ENCODE measurements around the gene RETSAT.
"Not testable (repeated sequence)": the region's sequence is repeated elsewhere in the genome, so short reads cannot be mapped to it uniquely, and the experiment has no call there.

The RETSAT gene

GRCh38 chr2:85334928-85335327 lies 19.4 kb downstream of the RETSAT start:
- DNase-seq (ENCODE audit: extremely low read depth in 1 of 2, low read depth in 1 of 2) = no peak

GRCh38 chr2:85333877-85334276 lies 20.5 kb downstream of the RETSAT start:
- DNase-seq (ENCODE audit: extremely low read depth in 1 of 2, low read depth in 1 of 2) = not testable (repeated sequence)

DNA sequence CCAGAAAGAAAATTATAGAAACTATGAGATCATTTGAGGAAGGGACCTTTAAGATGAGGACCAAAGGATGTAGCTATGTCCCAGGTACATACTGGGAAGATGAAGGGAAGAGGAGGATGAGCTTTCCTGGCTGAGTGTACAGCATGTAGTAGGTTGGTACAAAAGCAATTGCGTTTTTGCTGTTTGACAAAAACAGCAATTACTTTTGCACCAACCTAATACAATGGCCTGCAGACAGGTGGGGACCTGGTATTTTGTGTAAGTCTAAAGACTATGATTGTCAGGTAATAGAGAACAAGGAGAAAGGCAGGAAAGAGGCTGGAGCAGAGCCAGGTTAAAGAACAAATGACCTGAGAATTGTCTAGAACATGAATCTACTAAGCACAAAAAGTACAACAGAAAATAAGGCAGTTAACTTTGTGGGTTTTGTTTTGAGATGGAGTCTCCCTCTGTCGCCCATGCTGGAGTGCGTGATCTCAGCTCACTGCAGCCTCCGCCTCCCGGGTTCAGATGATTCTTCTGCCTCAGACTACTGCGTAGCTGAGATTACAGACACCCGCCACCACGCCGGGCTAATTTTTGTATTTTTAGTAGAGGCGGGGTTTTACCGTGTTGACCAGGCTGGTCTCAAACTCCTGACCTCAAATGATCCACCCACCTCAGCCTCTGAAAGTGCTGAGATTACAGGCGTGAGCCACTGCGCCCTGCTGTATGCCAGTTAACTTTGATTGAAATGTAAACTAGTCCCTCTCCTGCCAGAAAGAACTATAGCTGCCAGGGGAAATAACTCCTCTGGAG lies 23.3 kb downstream of the RETSAT start:
- DNase-seq (ENCODE audit: extremely low read depth in 1 of 2, low read depth in 1 of 2) = no peak

DNA sequence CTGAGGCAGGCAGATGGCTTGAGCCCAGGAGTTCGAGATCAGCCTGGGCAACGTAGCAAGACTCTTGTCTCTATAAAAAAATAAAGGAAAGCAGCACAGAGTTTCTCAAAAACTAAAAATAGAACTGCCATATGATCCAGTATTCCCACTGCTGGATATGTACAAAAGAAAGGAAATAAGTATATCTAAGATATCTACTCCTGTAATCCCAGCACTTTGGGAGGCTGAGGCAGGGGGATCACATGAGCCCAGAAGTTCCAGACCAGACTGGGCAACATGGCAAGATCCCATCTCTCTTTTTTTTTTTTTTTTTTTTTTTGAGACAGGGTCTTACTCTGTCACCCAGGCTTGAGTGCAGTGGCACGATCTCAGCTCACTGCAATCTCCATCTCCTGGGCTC lies 24.6 kb downstream of the RETSAT start:
- DNase-seq (ENCODE audit: extremely low read depth in 1 of 2, low read depth in 1 of 2) = not testable (repeated sequence)

DNA sequence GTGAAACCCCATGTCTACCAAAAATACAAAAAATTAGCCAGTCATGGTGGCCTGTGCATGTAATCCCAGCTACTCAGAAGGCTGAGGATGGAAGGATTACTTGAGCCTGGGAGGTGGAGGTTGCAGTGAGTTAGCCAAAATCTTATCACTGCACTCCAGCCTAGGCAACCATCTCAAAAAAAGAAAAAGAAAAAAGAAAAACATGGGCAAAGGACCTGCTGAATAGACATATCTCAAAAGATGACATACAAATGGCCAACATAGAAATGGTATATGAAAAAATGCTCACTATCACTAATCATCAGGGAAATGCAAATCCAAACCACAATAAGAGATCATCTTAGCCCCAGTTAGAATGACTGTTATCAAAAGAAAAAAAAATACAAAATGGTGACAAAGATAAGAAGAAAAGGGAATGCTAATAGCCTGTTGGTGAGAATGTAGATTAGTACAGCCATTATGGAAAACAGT lies 25.1 kb downstream of the RETSAT start:
- DNase-seq (ENCODE audit: extremely low read depth in 1 of 2, low read depth in 1 of 2) = no peak

DNA sequence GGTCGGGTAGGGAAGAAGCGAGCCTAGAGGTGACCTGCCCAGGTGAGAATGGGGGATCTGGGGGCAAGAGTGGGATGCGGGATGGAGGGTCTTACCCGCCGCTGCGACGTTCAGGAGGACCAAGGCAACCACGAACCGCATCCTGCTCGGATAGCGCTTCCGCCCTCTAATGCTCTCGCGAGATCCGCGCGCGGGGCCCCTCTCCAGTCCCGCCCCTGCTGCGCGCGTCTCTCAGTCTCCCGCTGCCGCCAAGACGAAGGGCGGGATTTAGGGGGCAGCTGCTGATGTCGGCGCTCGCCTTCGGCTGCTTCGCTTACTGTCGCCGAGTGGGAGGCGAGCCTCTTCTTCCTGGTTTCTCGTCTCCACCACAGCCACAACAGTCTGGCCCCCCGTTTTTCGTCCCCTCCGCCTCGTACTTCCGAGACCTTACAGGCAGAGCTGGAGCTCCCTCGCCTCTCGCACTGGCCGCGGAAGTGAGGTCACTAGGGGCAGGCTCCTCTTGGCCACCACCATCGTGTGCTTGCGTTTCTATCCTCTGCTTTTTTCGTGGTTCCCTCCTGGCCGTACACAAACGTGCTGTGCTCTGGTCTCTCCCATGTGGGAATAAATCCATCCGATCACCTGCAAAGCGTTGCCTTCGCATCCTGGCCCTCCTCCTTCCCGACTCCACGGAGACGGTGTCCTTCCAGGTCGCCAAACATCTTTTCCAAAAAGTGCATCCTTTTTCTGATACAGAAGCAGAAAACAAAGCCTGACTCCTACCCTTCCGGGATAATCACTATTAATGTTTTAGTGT lies 26.3 kb downstream of the RETSAT start, which contains the start of gene TGOLN2:
Gene TGOLN2, minus strand, starts transcription at position 168 of the 796 bp plus-strand sequence. Its CDS starts 27 bp downstream, at position 141.
- DNase-seq (ENCODE audit: extremely low read depth in 1 of 2, low read depth in 1 of 2) = peak; percentile 85 to 89

GRCh38 chr2:85327160-85327821 lies 27.0 kb downstream of the RETSAT start:
- peak in 1 of 2 donors; percentile 59 for DNase-seq (ENCODE audit: extremely low read depth in 1 of 2, low read depth in 1 of 2)

GRCh38 chr2:85326406-85327159 lies 27.7 kb downstream of the RETSAT start:
- DNase-seq (ENCODE audit: extremely low read depth in 1 of 2, low read depth in 1 of 2) = no peak

GRCh38 chr2:85325466-85325811 lies 28.9 kb downstream of the RETSAT start:
- no peak for DNase-seq (ENCODE audit: extremely low read depth in 1 of 2, low read depth in 1 of 2)

GRCh38 chr2:85324639-85325465 lies 29.5 kb downstream of the RETSAT start:
- DNase-seq (ENCODE audit: extremely low read depth in 1 of 2, low read depth in 1 of 2) = no peak

- not testable (repeated sequence) for DNase-seq (ENCODE audit: extremely low read depth in 1 of 2, low read depth in 1 of 2)
Observed at GRCh38 chr2:85323988-85324367, 30.4 kb downstream of the RETSAT start.

DNA sequence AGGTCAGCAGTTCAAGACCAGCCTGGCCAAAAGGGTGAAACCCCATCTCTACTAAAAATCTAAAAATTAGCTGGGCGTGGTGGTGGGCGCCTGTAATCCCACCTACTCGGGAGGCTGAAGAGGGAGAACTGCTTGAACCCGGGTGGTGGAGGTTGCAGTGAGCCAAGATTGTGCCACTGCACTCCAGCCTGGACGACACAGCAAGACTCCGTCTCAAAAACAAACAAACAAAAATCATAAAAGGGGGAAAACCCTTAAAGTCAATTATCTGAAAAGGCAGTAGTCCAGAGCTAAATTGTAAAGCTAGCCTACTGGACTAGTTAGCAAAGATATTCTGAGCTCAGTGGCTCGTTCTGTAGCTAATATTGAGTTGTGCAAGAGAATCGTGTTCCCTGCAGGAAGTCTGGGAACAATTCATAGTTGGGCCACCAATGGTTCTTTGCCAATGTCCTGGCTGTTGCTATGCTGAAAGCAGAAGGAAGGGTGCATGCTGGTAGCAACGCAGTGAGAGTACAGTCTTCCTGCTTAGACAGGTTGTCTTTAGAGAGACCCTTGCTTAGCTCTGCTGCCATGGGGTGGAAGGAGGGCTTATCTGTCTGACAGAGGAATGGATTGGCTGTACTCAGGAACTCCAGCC lies 30.9 kb downstream of the RETSAT start:
- DNase-seq (ENCODE audit: extremely low read depth in 1 of 2, low read depth in 1 of 2) = no peak

- no peak for DNase-seq (ENCODE audit: extremely low read depth in 1 of 2, low read depth in 1 of 2)
Observed at GRCh38 chr2:85319796-85320195, 34.5 kb downstream of the RETSAT start.

DNA sequence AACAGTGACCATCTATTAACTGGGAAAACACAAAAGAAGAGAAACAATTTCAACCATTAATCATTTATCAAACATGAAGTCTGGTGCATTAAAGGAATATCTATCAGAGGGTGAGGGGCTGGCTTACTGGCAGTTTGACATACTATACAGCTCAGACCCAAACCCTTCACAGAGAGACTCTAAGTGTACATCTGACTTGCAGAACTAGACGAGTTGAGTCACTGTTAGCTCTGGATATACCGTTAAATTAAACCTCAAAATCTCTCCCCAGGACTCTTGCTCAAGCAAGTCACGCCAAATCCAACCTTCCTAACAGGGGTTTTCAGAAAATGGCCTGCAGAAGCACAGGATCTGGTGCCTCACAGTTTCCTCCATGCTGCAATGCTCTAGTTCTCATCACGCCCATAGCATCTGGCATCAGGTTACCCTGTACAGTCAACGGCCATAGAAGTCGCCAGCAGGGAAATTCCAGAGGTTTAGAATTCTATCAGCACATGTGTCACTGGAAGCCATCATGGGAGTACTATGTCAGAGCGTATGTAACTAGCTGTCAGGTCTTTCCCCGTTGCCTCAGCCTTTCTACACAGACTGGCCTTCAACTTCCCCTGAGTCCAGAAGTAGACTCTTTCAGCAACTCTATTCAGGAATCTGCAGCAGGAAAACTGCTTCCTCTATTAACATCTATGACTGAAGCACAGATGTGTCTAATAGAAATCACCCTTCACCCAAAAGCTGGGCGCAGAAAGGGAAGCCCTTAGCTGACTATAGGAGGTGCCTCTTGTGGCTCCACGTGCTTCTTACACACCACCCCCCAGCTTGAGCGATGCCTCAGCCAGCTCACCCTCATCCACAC lies 35.9 kb downstream of the RETSAT start:
- DNase-seq (ENCODE audit: extremely low read depth in 1 of 2, low read depth in 1 of 2) = no peak

DNA sequence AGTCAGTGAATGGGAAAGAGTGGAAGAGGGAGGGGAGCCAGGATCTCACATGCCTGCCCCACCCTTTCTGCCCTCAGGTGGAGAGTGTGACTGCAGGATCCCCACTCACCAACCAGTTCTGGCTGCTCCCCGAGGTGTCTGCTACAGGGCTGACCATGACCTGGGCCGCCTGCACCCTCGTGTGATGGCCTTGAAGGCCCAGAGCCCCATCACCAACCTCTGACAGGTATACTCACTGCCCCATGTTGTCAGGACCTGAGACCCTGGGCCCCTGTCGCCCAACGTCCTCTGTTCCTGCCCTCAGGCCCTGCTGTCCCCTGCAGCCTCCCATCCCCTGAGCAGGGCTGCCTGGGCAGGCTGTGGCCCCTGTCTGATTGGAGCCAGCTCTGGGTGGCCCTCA lies 38.4 kb downstream of the RETSAT start:
- not testable (repeated sequence) for DNase-seq (ENCODE audit: extremely low read depth in 1 of 2, low read depth in 1 of 2)

GRCh38 chr2:85314884-85315242 lies 39.5 kb downstream of the RETSAT start:
- no peak for DNase-seq (ENCODE audit: extremely low read depth in 1 of 2, low read depth in 1 of 2)

- no peak for DNase-seq (ENCODE audit: extremely low read depth in 1 of 2, low read depth in 1 of 2)
Observed at GRCh38 chr2:85312404-85312803, 41.9 kb downstream of the RETSAT start.

DNA sequence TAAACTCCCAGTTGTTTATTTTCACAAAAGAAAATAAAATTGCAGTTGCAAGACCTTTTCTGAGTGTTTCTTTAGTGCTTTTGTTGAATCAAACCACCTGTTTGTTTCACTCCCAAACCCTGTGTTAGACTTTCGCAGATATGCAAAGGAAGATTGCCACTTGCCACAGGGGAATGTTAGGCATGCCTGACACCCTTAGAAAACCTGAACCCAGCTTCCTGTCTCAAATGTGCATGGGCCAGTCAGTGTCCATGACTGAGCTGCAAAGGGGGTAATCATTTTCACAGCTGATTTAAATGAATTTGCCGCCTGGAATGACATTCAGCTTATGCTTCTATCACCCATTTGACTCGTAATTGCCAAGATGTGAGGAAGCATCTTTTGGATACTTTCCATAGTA lies 44.0 kb downstream of the RETSAT start:
- no peak for DNase-seq (ENCODE audit: extremely low read depth in 1 of 2, low read depth in 1 of 2)
